Activated CD4-positive, alpha-beta T cell treated with anti-CD3 and anti-CD28 coated beads, Interleukin-10, Interleukin-2, amounts not matched to agents 100 ng/mL and 50 ng/mL, durations not matched to agents 16 hours and 8 hours (primary cell): Measurements from ENCODE around the gene PSMA5.

Experiments used
- DNase-seq: peaks from one replicate; pipeline ENCODE4 v3.0.0-alpha.2; 2020

Gene PSMA5

DNA sequence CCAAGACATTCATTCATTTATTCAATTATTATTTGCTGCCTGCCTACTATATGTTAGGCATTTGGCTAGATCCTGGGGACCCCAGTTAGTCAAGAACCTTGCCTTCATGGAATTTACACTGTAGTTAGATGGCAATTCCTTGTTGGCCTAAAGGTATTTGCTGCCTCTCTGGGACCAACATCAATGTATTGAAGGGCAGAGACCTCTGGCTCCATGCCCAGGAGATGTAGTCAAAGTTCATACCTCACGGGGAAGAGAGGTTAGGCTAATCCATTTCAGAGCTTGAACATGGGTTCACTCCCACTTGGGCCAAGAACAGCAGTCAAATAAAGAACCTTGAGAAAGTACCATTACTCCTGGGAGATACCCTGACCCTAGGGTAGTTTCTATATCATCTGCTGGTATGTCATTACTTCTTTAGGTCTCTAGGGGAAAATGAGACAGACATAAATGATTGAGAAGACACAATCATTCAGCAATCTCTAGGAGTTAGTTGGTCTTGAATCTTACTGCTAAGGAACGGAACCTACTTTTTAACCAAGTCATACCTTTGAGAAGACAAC lies 60.5 kb downstream of the PSMA5 start:
- no peak for DNase-seq

DNA sequence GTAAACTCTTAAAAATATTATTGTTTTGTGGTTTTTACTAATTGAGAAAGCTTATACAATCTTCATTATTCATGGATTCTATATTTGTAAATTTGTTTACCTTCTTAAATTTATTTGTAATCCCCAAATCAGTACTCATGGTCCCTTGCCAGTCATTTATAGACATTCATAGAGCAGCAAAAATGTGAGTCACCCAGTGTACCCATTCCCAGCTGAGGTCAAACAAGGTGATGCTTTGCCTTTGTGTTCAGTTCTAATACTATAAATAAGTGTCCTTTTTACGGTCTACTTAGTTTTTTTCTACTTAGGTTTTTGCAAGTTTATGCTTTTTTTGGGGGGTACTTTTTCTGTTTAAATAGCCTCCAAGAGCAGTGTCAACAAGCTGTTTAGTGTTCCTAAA lies 64.6 kb downstream of the PSMA5 start:
- peak; percentile 10 for DNase-seq

DNA sequence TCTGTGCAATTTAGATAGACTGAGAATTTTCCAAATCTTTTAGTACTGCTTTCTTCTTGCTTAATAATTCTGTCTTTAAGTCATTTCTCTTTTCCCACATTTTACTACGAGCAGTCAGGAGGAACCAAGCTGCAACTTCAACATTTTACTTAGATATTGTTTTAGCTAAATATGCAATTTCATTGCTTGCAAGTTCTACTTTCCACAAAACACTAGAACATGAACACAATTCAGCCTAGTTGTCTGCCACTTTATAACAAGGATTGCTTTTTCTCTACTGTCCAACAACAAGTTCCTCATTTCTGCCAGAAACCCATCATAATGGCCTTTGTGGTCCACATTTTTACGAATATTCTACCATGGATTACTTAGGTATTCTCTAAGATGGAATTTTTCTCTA lies 65.2 kb downstream of the PSMA5 start:
- DNase-seq = no peak

DNA sequence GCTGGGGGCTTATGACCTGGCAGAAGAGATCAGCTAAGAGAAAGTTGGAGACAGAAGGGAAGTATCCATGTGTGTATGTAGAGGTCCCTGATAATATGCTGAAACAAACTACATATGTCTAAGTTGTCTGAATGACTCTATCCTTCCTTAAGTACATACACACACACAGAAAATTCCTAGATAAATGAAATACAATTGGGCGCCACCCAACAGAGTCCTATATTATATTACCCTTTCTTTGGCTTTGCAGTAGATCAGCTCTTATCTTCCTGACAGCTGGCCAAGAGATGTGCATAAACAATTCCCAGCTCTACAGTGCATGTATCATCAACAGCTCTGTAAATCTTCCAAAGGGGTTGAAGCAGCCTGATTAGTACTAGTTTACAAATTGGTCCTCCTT lies 68.6 kb downstream of the PSMA5 start:
- DNase-seq = no peak

DNA sequence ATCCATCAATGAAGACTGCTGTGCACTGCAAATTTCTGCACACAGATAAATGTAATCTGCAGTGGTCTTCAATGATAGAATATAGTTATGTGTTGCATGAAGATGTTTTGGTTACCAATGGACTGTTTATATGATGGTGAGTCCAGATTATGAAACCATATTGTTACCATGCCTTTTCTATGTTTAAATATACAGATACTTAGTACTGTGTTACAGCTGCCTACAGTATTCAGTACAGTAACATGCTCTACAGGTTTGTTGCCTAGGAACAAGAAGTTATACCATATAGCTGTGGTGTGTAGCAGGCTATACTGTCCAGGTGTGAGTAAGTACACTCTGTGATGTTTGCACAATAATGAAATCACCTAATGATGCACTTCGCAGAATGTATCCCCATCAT lies 69.3 kb downstream of the PSMA5 start:
- no peak for DNase-seq

DNA sequence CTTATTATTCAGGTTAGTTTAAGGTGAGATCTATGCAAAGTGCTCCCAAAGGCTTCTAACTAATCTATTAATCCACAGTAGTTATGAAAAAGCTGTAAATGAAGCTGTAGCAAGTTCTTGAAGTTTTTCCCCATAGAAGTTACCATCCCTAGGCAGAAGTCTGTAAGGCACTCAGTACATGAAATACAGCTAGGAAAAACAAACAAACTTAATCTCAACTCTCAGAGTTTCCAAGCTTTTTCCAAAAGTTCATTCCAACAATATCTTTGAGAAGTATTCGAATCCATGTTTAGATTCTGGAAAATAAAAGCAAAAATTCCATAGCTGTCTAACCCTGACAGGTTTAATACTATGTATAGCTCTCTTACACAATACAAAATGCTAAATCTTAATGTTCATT lies 69.7 kb downstream of the PSMA5 start:
- no peak for DNase-seq

DNA sequence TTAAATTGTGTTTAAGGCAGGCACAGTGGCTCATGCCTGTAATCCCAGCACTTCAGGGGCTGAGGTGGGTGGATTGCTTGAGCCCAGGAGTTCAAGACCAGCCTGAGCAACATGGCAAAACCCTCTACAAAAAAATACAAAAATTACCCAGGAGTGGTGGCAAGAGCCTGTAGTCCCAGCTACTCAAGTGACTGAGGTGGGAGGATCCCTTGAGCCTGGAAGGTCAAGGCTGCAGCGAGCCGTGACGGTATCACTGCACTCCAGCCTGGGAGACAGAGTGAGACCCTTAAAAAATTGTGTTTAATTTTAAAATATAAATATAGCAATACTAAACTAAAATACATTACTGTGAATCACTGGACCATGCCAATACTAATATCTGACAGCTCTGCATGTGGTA lies 71.3 kb downstream of the PSMA5 start:
- DNase-seq = no peak

DNA sequence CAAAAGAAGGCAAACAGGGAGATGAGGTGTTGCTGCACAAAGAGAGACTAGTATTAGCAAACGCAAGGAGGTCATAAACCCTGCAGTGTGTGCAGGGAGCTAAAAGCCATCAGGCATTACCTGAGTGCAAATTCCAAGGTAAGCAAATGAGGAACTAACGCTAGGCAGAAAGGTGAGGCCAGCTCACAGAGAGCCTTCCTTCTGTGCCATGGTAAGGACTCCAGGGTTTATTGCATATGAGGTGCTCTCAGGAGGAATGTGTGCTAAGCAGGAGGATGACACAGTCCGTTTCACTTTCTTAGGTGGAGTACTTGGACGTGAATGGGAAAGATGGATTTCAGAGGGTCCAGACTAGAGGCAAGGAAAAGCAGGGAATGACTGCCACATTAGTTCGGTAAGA lies 74.8 kb downstream of the PSMA5 start:
- no peak for DNase-seq

DNA sequence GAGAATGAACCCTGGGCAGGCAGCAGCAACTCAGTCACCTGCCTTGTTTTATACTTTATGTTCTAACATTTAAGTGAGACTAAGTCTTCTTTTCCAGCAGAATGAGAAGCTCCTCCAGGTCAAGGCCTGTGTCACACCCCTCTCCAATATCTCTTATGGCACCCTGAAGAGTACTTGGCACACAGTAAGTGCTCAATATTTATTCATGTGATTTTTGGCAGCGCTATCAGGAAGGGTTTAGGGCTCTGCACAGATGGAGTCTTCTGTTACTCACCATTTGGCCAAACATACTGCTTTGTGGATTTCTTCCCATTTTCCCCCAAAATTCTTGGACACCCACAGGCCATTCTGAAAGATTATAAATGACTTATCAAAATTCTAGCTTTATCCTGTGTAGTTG lies 75.6 kb downstream of the PSMA5 start:
- DNase-seq = no peak

DNA sequence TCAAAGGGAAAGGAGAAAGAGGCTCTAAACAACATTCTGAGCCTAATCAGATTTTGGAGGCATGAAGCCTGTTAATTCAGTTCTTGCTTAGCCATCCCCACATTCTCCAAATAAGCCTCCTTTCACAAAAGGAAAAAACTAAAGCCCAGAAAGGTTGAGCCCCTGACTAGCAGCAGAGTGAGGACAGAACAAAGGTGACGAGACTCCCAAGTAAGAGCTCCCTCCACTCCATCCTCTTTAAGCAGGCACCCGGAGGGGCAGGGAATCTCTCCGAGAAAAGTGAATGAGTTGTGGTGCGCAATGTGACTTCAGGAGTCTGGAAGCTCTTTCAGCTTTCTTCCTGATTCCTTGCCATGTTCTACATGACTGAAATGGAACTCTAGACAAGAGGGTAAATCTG lies 76.1 kb downstream of the PSMA5 start:
- no peak for DNase-seq
